ENCODE measurements around the gene PRKCA. TPM values are rescaled to one million over a fixed set of nuclear protein-coding genes. Genes with fewer than 3 reads are reported as not detected.
"Not testable (repeated sequence)": the region's sequence is repeated elsewhere in the genome, so short reads cannot be mapped to it uniquely, and the experiment has no call there.

PRKCA gene
- total RNA-seq, 2 experiments from 2014 or later: 78.4 to 79.7 TPM

GRCh38 chr17:66713021-66713532 lies 410.7 kb downstream of the PRKCA start:
- CTCF ChIA-PET: interaction anchor here (0.6 to 0.9 kb wide), 3 partner anchors 8 to 44 kb away, joined by 3 to 7 read pairs (median 3); no protein-coding TSS in a partner anchor
- peaks cover 12% of the 10 kb centered on the region for H3K36me3 Mint-ChIP-seq (ENCODE audit: low read depth)
- H3K9me3 Mint-ChIP-seq; DNase-seq; H3K27ac Mint-ChIP-seq; H3K27me3 Mint-ChIP-seq (ENCODE audit: low read depth); intact Hi-C loops (cut with micrococcal nuclease); H3K4me3 Mint-ChIP-seq: not testable (repeated sequence)
- H3K4me1 Mint-ChIP-seq (ENCODE audit: low read depth): peaks cover 23% of the 10 kb centered on the region

DNA sequence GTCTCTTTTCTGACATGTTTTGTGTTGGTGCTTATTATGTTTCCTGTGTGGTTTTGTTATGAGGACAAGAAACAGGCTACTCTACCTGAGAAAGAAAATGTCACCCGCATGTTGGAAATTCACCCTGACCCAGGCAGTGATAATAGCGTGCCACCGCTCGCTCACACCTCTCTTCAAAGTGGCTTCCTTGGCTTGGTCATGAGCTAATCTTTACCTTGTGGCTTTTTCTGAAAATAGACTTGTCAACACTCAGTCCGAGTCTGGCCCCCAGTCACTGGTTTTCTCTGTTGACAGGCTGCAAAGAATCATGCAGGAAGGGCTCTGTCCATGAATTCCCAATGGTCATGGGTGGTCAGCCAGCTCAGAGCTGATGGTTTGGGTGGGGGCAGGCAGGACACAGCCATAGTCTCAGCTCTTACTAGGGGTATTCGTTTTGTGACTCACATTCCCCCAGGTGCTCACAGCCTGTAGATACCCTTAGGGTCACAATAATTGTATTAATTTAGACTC lies 411.2 kb downstream of the PRKCA start:
- Mint-ChIP-seq H3K27ac (no peak overlapping the region), H3K4me3 (no peak overlapping the region), H3K9me3 (no peaks in the 10 kb centered on the region), H3K36me3 (ENCODE audit: low read depth) (peaks cover 12% of the 10 kb centered on the region), H3K27me3 (ENCODE audit: low read depth) (no peaks in the 10 kb centered on the region), H3K4me1 (ENCODE audit: low read depth) (peaks cover 25% of the 10 kb centered on the region)
- intact Hi-C loops (cut with micrococcal nuclease): no loop called here
- no peak for DNase-seq
- CTCF ChIA-PET: interaction anchor here (0.6 to 0.9 kb wide), 4 partner anchors 9 to 519 kb away, joined by 3 to 7 read pairs (median 4); no protein-coding TSS in a partner anchor

DNA sequence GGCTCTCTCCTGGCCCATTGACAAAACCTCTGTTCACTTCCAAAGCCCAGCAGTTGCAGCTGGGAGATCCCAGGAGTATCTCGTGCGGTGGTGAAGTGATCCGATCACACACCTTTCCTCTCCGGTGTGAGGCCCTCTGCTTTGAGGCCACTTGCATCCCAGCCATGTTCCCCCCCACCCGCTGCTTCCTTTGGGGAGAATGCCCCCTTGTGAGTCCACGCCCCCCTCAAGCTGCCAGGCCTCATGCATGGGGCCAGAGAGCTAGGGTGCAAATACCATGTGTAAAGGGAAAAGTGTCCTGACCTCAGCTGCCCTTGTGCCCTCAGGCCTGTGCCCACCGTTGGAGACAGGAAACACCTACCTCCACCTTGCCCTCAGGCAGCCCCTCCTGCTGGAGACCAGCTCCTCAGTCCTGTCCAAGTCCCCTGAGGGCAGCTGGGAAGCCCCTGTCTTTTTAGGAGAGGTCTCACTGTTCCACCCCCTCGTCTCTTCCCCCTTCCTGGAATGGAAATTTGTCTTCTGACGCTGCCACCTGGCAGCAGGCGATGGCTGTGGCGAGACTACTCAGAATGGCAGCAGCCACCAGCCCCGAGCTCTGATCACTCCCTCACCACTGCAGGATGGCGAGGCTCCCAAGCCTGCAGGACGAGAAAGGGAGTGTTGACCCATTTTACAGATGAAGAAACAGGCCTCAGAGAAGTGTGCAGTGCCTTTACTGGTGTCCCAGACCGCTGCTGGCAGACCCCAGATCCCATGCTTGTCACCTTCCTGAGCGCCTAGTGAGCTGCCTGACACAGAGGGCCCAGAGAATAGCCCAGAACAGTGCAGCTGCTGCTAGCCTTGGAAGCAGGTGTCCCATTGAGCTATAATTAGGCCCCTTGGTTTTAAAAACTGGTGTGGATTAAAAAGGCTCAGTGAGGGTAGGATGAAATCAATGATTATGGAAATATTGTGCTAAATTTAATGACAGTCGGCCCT lies 411.9 kb downstream of the PRKCA start:
- peak overlapping the region; percentile 24 for H3K27ac Mint-ChIP-seq
- H3K36me3 Mint-ChIP-seq (ENCODE audit: low read depth): peaks cover 15% of the 10 kb centered on the region
- no peaks in the 10 kb centered on the region for H3K9me3 Mint-ChIP-seq
- CTCF ChIA-PET: interaction anchor here (0.6 to 1.2 kb wide), 6 partner anchors 9 to 520 kb away, joined by 3 to 4 read pairs (median 3); no protein-coding TSS in a partner anchor
- intact Hi-C loops (cut with micrococcal nuclease): loop anchor here (5.0 kb wide), 1 partner anchor 512 kb away; no protein-coding TSS in a partner anchor
- DNase-seq: no peak
- H3K27me3 Mint-ChIP-seq (ENCODE audit: low read depth): no peaks in the 10 kb centered on the region
- peaks cover 26% of the 10 kb centered on the region for H3K4me1 Mint-ChIP-seq (ENCODE audit: low read depth)
- H3K4me3 Mint-ChIP-seq: no peak overlapping the region

GRCh38 chr17:66715076-66715675 lies 412.8 kb downstream of the PRKCA start:
- CTCF ChIA-PET: interaction anchor here (0.7 to 1.2 kb wide), 3 partner anchors 13 to 252 kb away, joined by 3 to 4 read pairs (median 3); no protein-coding TSS in a partner anchor

DNA sequence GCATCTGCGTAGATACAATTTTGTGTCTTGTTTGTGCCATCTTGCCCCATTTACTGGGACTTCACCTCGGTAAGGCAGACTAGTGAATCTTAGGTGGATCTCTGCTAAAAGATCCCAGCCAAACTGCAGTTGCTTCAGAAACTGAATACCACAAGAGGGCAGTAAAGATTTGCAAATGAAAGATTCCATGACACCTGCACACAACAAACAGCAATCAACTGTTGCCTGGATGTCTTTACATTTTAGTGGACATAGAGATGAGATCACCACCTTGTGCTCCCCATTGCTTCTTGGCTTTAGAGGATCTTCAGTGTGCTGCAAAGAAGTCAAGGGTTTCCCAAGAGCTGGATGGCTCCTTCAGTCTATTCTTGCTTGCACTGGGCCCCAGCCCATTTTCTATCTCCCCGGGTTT lies 413.3 kb downstream of the PRKCA start:
- Mint-ChIP-seq H3K27me3 (ENCODE audit: low read depth) (no peaks in the 10 kb centered on the region), H3K36me3 (ENCODE audit: low read depth) (peaks cover 17% of the 10 kb centered on the region), H3K9me3 (no peaks in the 10 kb centered on the region), H3K4me1 (ENCODE audit: low read depth) (peaks cover 22% of the 10 kb centered on the region), H3K4me3 (no peak overlapping the region), H3K27ac (no peak overlapping the region)
- intact Hi-C loops (cut with micrococcal nuclease): loop anchor here (1.0 to 5.0 kb wide), 2 partner anchors 191 to 513 kb away; no protein-coding TSS in a partner anchor
- CTCF ChIA-PET: interaction anchor here (1.0 kb wide), 1 partner anchor 12 kb away, joined by 4 read pairs; no protein-coding TSS in a partner anchor
- peak; percentile 12 for DNase-seq

More at GRCh38 chr17:66715076-66715675, 412.8 kb downstream of the PRKCA start:
- H3K4me1 Mint-ChIP-seq (ENCODE audit: low read depth): peaks cover 24% of the 10 kb centered on the region
- DNase-seq: no peak
- peaks cover 17% of the 10 kb centered on the region for H3K36me3 Mint-ChIP-seq (ENCODE audit: low read depth)
- H3K4me3 Mint-ChIP-seq: no peak overlapping the region
- intact Hi-C loops (cut with micrococcal nuclease): loop anchor here (5.0 kb wide), 1 partner anchor 513 kb away; no protein-coding TSS in a partner anchor
- no peaks in the 10 kb centered on the region for H3K27me3 Mint-ChIP-seq (ENCODE audit: low read depth)
- H3K9me3 Mint-ChIP-seq: no peaks in the 10 kb centered on the region
- no peak overlapping the region for H3K27ac Mint-ChIP-seq

DNA sequence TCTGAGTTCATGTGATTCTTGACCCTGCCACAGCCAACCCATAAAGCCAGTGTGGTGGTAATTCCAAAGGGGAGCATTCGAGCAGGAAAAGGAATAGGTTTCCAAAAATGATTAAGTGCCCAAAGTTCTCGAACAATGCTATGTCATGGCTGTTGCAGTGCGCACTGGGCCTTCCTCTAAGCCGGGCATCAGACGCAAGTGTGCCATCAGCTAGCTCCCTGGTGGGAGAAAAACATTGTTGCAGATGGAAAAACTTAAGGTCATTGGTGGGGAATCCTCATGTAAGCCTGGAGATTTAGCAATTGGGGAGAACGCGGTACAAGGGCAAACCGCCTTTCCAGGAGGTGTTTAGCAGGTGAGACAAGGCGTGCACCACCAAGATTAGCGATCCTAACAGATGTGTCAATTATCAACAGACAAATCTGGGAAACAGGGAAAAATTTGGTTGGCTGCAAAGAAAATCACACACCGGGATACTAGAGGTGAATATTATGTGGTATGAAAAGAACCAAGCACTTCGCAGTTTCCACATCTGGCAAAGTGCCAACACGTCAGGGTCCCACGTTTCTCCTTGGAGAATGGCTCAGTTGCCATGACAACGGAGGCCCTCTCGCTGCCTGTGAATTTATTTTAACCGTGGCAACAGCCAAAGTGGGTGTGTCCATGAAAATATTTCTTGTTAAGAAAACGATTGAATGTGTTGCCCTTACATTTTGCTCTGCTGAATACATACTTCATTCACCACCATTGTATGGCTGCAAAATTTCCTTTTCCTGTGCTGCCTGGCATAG lies 414.0 kb downstream of the PRKCA start:
- intact Hi-C loops (cut with micrococcal nuclease): loop anchor here (1.0 to 5.0 kb wide), 2 partner anchors 190 to 514 kb away; no protein-coding TSS in a partner anchor
- no peak for DNase-seq
- H3K27me3 Mint-ChIP-seq (ENCODE audit: low read depth): no peaks in the 10 kb centered on the region
- no peaks in the 10 kb centered on the region for H3K9me3 Mint-ChIP-seq
- H3K36me3 Mint-ChIP-seq (ENCODE audit: low read depth): peaks cover 18% of the 10 kb centered on the region
- CTCF ChIA-PET: interaction anchor here (1.0 kb wide), 1 partner anchor 11 kb away, joined by 4 read pairs; no protein-coding TSS in a partner anchor
- H3K27ac Mint-ChIP-seq: no peak overlapping the region
- no peak overlapping the region for H3K4me3 Mint-ChIP-seq
- H3K4me1 Mint-ChIP-seq (ENCODE audit: low read depth): peaks cover 19% of the 10 kb centered on the region

DNA sequence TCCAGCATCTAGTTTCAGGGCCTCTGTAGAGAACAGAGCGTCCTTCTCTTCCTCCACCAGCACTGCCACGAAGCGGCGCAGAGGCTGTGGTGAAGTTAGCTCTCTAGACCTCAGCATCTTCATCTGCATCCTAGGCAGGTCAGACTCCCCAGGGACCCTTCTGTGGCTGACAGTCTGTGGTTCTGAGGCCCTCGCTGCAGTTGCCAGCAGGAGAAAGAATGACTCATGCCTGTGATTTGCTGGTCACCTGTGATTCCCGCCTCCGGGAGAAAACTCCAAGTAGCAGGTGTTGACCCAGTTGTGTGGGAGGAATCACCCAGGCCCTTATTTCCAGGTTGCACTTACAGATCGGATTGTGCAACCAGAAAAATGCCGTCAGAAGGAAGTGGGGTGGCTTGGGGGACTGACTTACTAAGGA lies 415.2 kb downstream of the PRKCA start:
- peaks cover 17% of the 10 kb centered on the region for H3K36me3 Mint-ChIP-seq (ENCODE audit: low read depth)
- DNase-seq: no peak
- H3K4me1 Mint-ChIP-seq (ENCODE audit: low read depth): peaks cover 11% of the 10 kb centered on the region
- H3K9me3 Mint-ChIP-seq: no peaks in the 10 kb centered on the region
- H3K4me3 Mint-ChIP-seq: no peak overlapping the region
- intact Hi-C loops (cut with micrococcal nuclease): loop anchor here (5.0 kb wide), 1 partner anchor 515 kb away; no protein-coding TSS in a partner anchor
- H3K27ac Mint-ChIP-seq: no peak overlapping the region
- H3K27me3 Mint-ChIP-seq (ENCODE audit: low read depth): no peaks in the 10 kb centered on the region
- CTCF ChIA-PET: no interaction called here

DNA sequence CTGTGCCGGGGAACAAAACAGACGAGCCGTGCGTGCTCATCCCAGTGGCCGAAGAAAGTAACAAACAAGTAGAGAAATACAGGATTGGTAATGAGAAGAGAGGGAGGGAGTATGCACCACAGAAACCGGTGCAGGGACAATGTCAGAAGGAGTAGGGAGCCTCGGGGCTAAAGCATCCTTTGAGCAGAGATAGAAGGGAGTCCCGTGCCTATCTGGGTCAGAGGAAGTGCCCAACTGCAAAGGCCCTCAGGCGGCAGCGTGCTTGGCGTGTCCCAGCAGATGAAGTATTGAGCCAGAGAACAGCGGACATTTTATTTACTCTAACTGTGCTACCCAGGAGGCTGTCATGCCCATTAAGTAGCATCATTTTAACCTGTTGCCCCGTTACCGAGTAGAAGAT lies 417.6 kb downstream of the PRKCA start:
- DNase-seq: no peak
- Mint-ChIP-seq H3K4me1 (ENCODE audit: low read depth) (peaks cover 5% of the 10 kb centered on the region), H3K27ac (no peak overlapping the region), H3K9me3 (no peaks in the 10 kb centered on the region), H3K4me3 (no peak overlapping the region), H3K36me3 (ENCODE audit: low read depth) (peaks cover 19% of the 10 kb centered on the region), H3K27me3 (ENCODE audit: low read depth) (no peaks in the 10 kb centered on the region)
- CTCF ChIA-PET: no interaction called here
- intact Hi-C loops (cut with micrococcal nuclease): no loop called here

GRCh38 chr17:66720567-66720966 lies 418.2 kb downstream of the PRKCA start:
- Mint-ChIP-seq H3K9me3 (no peaks in the 10 kb centered on the region), H3K36me3 (ENCODE audit: low read depth) (peaks cover 19% of the 10 kb centered on the region), H3K4me1 (ENCODE audit: low read depth) (peaks cover 5% of the 10 kb centered on the region), H3K4me3 (no peak overlapping the region), H3K27ac (no peak overlapping the region), H3K27me3 (ENCODE audit: low read depth) (no peaks in the 10 kb centered on the region)
- CTCF ChIA-PET: no interaction called here
- DNase-seq: no peak
- intact Hi-C loops (cut with micrococcal nuclease): no loop called here

DNA sequence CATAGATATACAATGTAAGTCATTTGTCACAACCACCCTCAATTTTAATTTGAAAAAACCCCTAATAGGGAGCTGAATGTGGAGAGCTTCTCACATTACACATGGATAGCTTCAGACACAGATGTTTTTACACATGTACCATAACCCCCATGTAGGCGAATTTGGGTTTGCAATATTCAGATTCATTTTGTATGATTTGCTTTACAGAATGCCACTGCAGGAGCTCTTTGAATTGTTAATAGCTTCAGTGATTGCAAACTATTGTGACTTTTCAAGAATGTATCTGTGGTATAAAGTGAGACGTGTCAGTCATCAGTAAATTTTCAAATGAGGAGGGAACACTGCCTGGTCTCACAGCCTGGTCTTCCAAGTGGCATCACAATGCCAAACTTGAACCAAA lies 419.9 kb downstream of the PRKCA start:
- no peak for DNase-seq
- Mint-ChIP-seq H3K27me3 (ENCODE audit: low read depth) (no peaks in the 10 kb centered on the region), H3K9me3 (no peaks in the 10 kb centered on the region), H3K36me3 (ENCODE audit: low read depth) (peaks cover 8% of the 10 kb centered on the region), H3K27ac (no peak overlapping the region), H3K4me3 (no peak overlapping the region), H3K4me1 (ENCODE audit: low read depth) (peaks cover 8% of the 10 kb centered on the region)
- CTCF ChIA-PET: no interaction called here
- intact Hi-C loops (cut with micrococcal nuclease): no loop called here

- H3K27ac Mint-ChIP-seq: no peak overlapping the region
Observed at GRCh38 chr17:66724581-66725341, 422.3 kb downstream of the PRKCA start.

More at GRCh38 chr17:66724581-66725341, 422.3 kb downstream of the PRKCA start:
- Mint-ChIP-seq H3K9me3 (no peaks in the 10 kb centered on the region), H3K27me3 (ENCODE audit: low read depth) (no peaks in the 10 kb centered on the region), H3K4me3 (no peak overlapping the region), H3K36me3 (ENCODE audit: low read depth) (peaks cover 4% of the 10 kb centered on the region), H3K4me1 (ENCODE audit: low read depth) (peaks cover 5% of the 10 kb centered on the region)
- no peak for DNase-seq
- CTCF ChIA-PET: interaction anchor here (0.6 kb wide), 1 partner anchor 9 kb away, joined by 3 read pairs; no protein-coding TSS in a partner anchor
- intact Hi-C loops (cut with micrococcal nuclease): no loop called here

All from activated naive CD4-positive, alpha-beta T cell treated with anti-CD3 and anti-CD28 coated beads for 36 hours (primary cell).